ENCODE data around the gene HMGB2.

The HMGB2 gene

GRCh38 chr4:173334085-173334890 lies at the start of gene HMGB2:
Gene HMGB2 (minus strand): TSS chr4:173334358. CDS start chr4:173333649, 709 bp downstream.
- TF ChIP-seq POLR2A (IDR thresholded peaks at IDR 0.05; ENCODE audit: low read depth, low read length) = peak; percentile 94
- DNase-seq (ENCODE audit: insufficient read length, low spot score) (peak; percentile 73), FAIRE-seq (peak; percentile 92)

- TF ChIP-seq POLR2A (IDR thresholded peaks at IDR 0.05; ENCODE audit: low read depth, low read length) = no peak
- DNase-seq (ENCODE audit: insufficient read length, low spot score) (no peak), FAIRE-seq (no peak)
Measured at GRCh38 chr4:173382349-173382748, 48.2 kb upstream of the HMGB2 start.

DNA sequence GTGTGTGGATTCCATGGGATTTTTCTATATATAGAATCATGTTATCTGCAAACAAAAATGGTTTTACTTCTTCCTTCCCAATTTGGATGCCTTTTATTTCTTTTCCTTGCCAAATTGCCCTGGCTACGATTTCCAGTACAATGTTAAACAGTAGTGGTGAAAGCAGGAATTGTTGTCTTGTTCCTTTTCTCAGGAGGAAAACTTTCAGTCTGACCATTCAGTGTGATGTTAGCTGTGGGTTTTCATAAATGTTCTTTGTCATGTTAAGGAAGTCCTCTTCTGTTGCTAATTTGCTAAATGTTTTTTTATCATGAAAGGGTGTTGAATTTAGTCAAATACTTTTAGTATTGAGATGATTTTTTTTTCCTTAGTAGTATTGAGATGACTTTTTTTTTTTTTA lies 47.5 kb upstream of the HMGB2 start:
- no peak for DNase-seq (ENCODE audit: insufficient read length, low spot score)
- no peak for FAIRE-seq

DNA sequence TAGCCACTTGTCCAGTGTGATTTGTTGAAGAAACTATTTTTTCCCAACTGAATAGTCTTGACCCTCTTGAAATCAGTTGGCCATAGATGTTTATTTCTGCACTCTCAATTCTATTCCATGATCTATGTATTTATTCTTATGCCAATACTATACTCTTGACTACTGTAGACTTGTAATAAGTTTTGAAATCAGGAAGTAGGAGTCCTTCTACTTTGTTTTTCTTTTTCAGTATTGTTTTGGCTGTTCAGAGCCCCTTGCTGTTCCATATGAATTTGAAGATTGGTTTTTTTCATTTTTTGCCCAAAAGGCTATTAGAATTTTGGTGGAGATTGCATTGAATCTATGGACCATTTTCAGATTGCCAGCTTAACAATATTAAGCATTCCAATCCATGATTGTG lies 46.8 kb upstream of the HMGB2 start:
- TF ChIP-seq POLR2A (IDR thresholded peaks at IDR 0.05; ENCODE audit: low read depth, low read length) = no peak
- DNase-seq (ENCODE audit: insufficient read length, low spot score) = no peak
- no peak for FAIRE-seq

More for the DNA sequence above, 47.5 kb upstream of the HMGB2 start:
- no peak for TF ChIP-seq POLR2A (IDR thresholded peaks at IDR 0.05; ENCODE audit: low read depth, low read length)

DNA sequence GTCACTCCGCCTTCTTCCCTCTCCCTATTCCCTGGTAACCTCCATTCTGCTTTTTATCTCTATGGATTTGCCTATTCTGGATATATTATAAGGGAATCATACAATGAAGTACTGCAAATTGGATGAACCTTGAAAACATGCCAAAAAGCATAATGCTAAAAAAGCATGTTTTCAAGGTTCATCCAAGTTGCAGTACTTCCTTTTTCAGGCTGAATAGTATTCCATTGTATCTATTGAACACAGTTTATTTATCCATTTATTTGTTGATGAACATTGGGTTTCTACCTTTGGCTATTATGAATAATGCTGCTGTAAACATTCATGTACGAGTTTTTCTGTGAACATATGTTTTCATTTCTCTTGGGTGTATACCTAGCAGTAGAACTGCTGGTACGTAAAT lies 45.8 kb upstream of the HMGB2 start:
- DNase-seq (ENCODE audit: insufficient read length, low spot score) = no peak
- TF ChIP-seq POLR2A (IDR thresholded peaks at IDR 0.05; ENCODE audit: low read depth, low read length) = no peak
- no peak for FAIRE-seq

GRCh38 chr4:173374588-173374987 lies 40.4 kb upstream of the HMGB2 start:
- no peak for TF ChIP-seq POLR2A (IDR thresholded peaks at IDR 0.05; ENCODE audit: low read depth, low read length)
- no peak for FAIRE-seq
- DNase-seq (ENCODE audit: insufficient read length, low spot score) = no peak

DNA sequence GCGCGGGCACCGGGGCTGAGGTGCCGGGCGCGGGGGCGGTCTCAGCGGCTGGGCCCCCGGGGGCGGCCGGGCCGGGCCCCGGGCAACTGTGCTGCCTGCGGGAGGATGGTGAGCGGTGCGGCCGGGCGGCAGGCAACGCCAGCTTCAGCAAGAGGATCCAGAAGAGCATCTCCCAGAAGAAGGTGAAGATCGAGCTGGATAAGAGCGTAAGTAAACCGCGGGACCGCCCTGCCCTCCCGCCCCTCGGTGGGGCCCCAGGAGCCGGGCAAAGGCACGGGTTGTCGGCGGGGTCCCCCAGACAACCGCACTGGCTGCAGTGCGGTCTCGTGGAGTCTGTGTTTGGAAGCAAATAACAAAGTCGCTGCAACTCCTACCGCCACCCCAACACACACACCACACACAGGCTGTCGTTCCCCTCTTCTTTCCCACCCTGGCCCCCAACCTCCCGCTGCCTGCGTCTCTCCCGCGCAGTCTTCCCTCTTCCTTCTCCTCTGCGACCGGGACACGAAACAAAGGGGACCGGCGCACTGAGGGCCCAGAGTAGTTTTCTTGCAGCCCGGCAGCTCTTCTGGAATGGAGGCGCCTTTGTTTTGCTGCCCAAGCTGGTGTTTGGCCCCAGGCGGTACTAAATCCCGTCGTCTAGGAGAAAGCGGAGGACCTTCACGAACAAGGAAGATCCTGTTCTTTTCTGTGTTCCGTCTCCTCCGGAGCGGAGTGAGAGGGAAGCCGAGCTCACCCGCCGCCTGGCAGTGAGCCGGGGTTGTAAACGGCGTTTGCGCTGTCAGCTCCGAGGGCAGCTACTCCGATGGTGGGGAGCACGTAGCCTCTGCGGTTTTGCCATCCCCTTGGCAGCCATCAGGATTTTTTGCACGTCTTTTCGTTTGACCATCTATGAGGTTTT lies 37.4 kb upstream of the HMGB2 start:
- FAIRE-seq = no peak
- TF ChIP-seq POLR2A (IDR thresholded peaks at IDR 0.05; ENCODE audit: low read depth, low read length) = no peak
- DNase-seq (ENCODE audit: insufficient read length, low spot score) = peak; percentile 8

- DNase-seq (ENCODE audit: insufficient read length, low spot score) (peak; percentile 56), FAIRE-seq (no peak)
- peak; percentile 99 for TF ChIP-seq POLR2A (IDR thresholded peaks at IDR 0.05; ENCODE audit: low read depth, low read length)
Measured at GRCh38 chr4:173370477-173371291, 36.5 kb upstream of the HMGB2 start, which contains the start of gene SAP30. Gene SAP30 (plus strand): TSS chr4:173370954. CDS start chr4:173371183, 229 bp downstream.

DNA sequence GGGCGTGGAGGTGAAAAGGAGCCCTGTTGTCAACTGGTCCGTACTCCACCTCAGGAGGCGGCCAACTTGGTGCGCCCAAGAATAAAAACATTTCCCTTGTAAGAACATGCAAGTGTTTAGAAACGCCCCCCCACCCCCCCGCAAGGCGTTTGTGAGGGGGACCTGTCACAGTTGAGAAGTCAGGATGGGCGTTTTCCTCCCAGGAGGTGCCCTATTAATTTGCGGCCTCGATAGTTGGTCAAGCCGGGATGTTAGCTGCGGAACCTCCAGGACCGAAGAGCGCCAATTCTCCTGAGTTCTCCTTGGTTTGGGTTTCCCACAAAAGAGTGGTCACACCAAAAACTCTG lies 35.9 kb upstream of the HMGB2 start:
- no peak for DNase-seq (ENCODE audit: insufficient read length, low spot score)
- no peak for FAIRE-seq
- no peak; the same call in 1 of the 2 replicates for TF ChIP-seq POLR2A (IDR thresholded peaks at IDR 0.05; ENCODE audit: low read depth, low read length)

DNA sequence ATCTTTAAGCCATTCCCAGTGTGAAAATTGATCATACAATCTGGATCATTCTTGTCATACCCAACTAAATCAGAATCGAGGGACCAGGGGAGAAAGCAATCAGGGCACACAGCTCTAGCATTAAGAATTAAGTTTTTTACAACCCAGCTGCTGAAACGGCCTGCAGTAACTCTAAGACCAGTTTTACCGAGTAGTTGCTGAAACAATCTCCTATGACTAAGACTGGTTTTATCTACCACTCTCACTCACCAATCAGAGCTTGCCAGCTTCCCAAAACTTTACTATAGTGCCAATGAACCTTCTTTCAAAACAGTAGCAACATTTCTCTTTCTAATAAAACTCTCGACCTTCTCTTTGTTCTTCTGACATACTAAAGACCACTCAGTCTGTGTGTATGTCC lies 33.8 kb upstream of the HMGB2 start:
- no peak for TF ChIP-seq POLR2A (IDR thresholded peaks at IDR 0.05; ENCODE audit: low read depth, low read length)
- FAIRE-seq = no peak
- DNase-seq (ENCODE audit: insufficient read length, low spot score) = no peak

DNA sequence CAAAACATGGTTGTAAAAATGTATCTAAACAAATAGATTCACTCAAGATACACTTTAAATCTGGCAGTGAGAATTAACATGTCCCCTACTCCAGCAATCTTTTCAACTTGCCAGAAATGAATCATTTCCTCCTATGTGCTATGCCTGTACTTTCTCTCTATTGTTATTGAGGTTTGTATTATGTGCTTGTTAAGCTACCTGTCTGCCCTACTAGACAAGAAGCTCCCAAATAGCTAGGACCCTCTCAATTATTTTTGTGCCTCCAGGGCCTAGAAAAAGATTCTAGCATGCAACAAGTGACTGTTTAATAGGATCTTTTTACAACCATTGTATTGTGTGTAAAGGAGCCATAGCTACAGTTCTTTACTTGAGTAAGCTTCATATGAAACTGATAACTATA lies 33.1 kb upstream of the HMGB2 start:
- FAIRE-seq (no peak), DNase-seq (ENCODE audit: insufficient read length, low spot score) (no peak)
- TF ChIP-seq POLR2A (IDR thresholded peaks at IDR 0.05; ENCODE audit: low read depth, low read length) = no peak

DNA sequence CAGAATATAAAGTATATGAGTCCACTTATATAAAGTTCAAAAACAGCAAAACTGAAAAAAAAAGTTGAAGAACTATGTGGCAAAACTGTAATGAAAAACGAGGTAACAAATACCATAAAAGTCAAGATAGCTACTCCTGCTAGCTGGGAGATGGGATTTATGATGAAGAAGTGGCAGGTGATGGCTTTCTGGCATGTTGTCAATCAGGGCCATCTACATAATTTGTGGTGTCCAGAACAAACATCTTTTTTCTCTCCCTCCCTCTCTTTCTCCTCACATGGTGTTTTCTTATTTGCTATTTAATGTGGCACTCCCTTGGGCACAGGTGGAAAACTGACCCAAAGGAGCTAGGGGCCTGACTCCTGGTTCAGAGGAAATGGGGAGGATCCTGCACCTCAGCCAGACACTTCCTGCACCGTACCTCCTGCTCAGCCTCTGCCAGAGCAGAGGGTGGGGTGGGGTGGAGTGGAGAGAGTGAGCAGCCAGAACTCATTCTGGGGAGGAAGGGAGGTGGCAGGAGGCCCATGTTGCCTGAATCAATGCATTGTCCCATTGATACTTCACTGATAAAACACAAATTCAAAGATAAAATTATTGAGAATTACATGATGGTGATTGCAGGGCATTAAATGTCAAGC lies 31.3 kb upstream of the HMGB2 start:
- DNase-seq (ENCODE audit: insufficient read length, low spot score) = no peak
- no peak for TF ChIP-seq POLR2A (IDR thresholded peaks at IDR 0.05; ENCODE audit: low read depth, low read length)
- no peak for FAIRE-seq

- no peak for TF ChIP-seq POLR2A (IDR thresholded peaks at IDR 0.05; ENCODE audit: low read depth, low read length)
- DNase-seq (ENCODE audit: insufficient read length, low spot score) (no peak), FAIRE-seq (no peak)
Measured at GRCh38 chr4:173362666-173363065, 28.5 kb upstream of the HMGB2 start.
